Small intestine (tissue), 7 donors: Measurements from ENCODE around the gene CRYBG2. TPM values are rescaled to one million over a fixed set of nuclear protein-coding genes. Genes with fewer than 3 reads are reported as not detected.
A peak's percentile ranks its signal among the peaks of the same experiment; 100 is the strongest.

ENCODE experiments used
- DNase-seq, 2 donors: peaks; one replicate each; pipeline versions ENCODE4 v3.0.0 to v3.0.0-alpha.2; 2013
- FAIRE-seq: peaks from 2 replicates; lab custom pipeline; 2012; peaks lifted over from hg19 to GRCh38; lab: Jason Lieb, UNC
- H3K27ac ChIP-seq, 3 donors: one replicate each; pipeline ENCODE4 v1.5.1; 2013; ENCODE audit warnings: low read length in 2 of 3, mild to moderate bottlenecking in 2 of 3, control low read depth in 1 of 3, inconsistent platforms in 1 of 3, low read depth in 1 of 3, moderate library complexity in 1 of 3
- H3K27me3 ChIP-seq, 3 donors: one replicate each; pipeline ENCODE4 v1.6.1; 2013; ENCODE audit warnings: low read length in 3 of 3, inconsistent platforms in 1 of 3; ENCODE audit not compliant: control insufficient read depth in 3 of 3, insufficient read depth in 3 of 3
- H3K36me3 ChIP-seq, 3 donors: one replicate each; pipeline ENCODE4 v1.6.1; 2013; ENCODE audit warnings: low read length in 3 of 3, inconsistent platforms in 1 of 3, low read depth in 1 of 3, mild to moderate bottlenecking in 1 of 3, moderate library complexity in 1 of 3; ENCODE audit not compliant: control insufficient read depth in 3 of 3, insufficient read depth in 2 of 3
- H3K4me1 ChIP-seq, 3 donors: one replicate each; pipeline ENCODE4 v1.6.1; 2013; ENCODE audit warnings: low read length in 2 of 3, inconsistent platforms in 1 of 3, low read depth in 1 of 3, mild to moderate bottlenecking in 1 of 3, moderate library complexity in 1 of 3; ENCODE audit not compliant: control insufficient read depth in 3 of 3, insufficient read depth in 2 of 3
- H3K4me3 ChIP-seq, 3 donors: one replicate each; pipeline ENCODE4 v1.5.1; 2013; ENCODE audit warnings: low read length in 3 of 3, control low read depth in 1 of 3, inconsistent platforms in 1 of 3, low read depth in 1 of 3, mild to moderate bottlenecking in 1 of 3, moderate library complexity in 1 of 3
- H3K9me3 ChIP-seq, 2 donors: one replicate each; pipeline ENCODE4 v1.6.1; 2013; ENCODE audit warnings: low read depth in 1 of 2, low read length in 1 of 2; ENCODE audit not compliant: control insufficient read depth in 2 of 2, insufficient read depth in 1 of 2
- WGBS, 3 donors: extraction: QIAGEN DNeasy Blood & Tissue Kit; methylation state at CpG; one replicate each; pipeline ENCODE4 v1.1.7; 2013; 5-methylcytosine and 5-hydroxymethylcytosine counted together
- polyA plus RNA-seq, 4 donors: library from polyadenylated mRNA; stranded (reverse) in 3 of 4; unstranded in 1 of 4; fragments of 200-250 nt in 3 of 4; fragments of 120-200 nt in 1 of 4; gene quantifications; one replicate each; pipeline versions ENCODE4 v1.2.1 to v1.2.3, GENCODE V29; 2013
- donor health status: healthy with polysubstance abuse.
- donor health status: control.
- donor health status: control.
- donor health status: Bipolar disorder and iron deficiency.
- donor health status: healthy.

The CRYBG2 gene
- polyA plus RNA-seq, 4 donors = 2.4 to 267 (median 63.7) TPM

GRCh38 chr1:26350701-26351589 is 3.0 kb downstream of the CRYBG2 start:
- H3K27me3 ChIP-seq = no peaks in the 10 kb centered on the region
- DNase-seq (peak; percentile 92), FAIRE-seq (no peak)
- H3K27ac ChIP-seq = peak overlapping the region; percentile 29 to 97 (median 92)
- WGBS, 3 donors = 61 to 69% (median 66%) methylated on average over 9 of the region's 9 CpGs
- peak overlapping the region in 2 of 3 donors; percentile 3 to 37 for H3K4me3 ChIP-seq
- H3K9me3 ChIP-seq = no peaks in the 10 kb centered on the region
- peaks cover 4 to 57% (median 7%) of the 10 kb centered on the region in 3 donors for H3K4me1 ChIP-seq
- peaks cover 0 to 12% (median 6%) of the 10 kb centered on the region in 3 donors for H3K36me3 ChIP-seq

DNA sequence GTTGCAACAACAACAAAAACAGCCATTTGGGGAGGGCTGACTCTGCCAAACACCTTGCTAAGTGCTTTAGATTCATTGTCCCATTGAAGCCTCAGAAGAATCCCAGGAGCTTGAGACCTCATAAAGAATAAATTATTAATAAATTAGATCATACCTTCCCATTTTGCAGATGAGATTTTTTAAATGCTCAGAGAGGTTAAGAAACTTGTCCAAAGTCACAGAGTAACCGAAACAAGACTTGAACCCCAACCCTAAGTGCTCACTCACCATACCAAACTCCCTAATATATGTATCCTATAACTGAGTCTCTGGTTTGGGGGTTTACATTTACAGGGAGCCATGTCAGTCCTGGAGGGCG is 3.6 kb downstream of the CRYBG2 start:
- H3K9me3 ChIP-seq = no peaks in the 10 kb centered on the region
- peaks cover 3 to 51% (median 7%) of the 10 kb centered on the region in 3 donors for H3K4me1 ChIP-seq
- DNase-seq (no peak), FAIRE-seq (no peak)
- peak overlapping the region in 2 of 3 donors; percentile 56 to 97 for H3K27ac ChIP-seq
- no peaks in the 10 kb centered on the region for H3K27me3 ChIP-seq
- H3K36me3 ChIP-seq = peaks cover 0 to 18% (median 6%) of the 10 kb centered on the region in 3 donors
- WGBS, 3 donors = 76 to 86% (median 81%) methylated on average over 2 of the region's 2 CpGs
- H3K4me3 ChIP-seq = no peak overlapping the region

DNA sequence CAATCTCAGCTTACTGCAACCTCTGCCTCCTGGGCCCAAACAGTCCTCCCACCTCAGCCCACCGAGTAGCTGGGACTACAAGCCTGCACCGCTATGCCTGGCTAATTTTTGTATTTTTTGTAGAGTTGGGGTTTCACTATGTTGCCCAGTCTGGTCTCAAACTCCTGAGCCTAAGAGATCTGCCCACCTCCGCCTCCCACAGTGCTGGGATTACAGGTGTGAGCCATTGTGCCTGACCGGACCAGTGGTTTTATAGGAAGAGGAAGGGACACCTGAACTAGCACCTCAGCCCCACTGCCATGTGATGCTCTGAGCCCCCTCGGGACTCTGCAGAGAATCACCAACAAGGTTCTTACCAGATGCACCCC is 4.1 kb downstream of the CRYBG2 start:
- Histone ChIP-seq H3K9me3 (no peaks in the 10 kb centered on the region), H3K27ac (peak overlapping the region in 1 of 3 donors; percentile 97), H3K4me3 (no peak overlapping the region), H3K27me3 (no peaks in the 10 kb centered on the region), H3K4me1 (peaks cover 3 to 47% (median 7%) of the 10 kb centered on the region in 3 donors), H3K36me3 (peaks cover 0 to 23% (median 6%) of the 10 kb centered on the region in 3 donors)
- DNase-seq = no peak
- WGBS, 3 donors = 87 to 92% (median 91%) methylated on average over 5 of the region's 5 CpGs
- FAIRE-seq = no peak

DNA sequence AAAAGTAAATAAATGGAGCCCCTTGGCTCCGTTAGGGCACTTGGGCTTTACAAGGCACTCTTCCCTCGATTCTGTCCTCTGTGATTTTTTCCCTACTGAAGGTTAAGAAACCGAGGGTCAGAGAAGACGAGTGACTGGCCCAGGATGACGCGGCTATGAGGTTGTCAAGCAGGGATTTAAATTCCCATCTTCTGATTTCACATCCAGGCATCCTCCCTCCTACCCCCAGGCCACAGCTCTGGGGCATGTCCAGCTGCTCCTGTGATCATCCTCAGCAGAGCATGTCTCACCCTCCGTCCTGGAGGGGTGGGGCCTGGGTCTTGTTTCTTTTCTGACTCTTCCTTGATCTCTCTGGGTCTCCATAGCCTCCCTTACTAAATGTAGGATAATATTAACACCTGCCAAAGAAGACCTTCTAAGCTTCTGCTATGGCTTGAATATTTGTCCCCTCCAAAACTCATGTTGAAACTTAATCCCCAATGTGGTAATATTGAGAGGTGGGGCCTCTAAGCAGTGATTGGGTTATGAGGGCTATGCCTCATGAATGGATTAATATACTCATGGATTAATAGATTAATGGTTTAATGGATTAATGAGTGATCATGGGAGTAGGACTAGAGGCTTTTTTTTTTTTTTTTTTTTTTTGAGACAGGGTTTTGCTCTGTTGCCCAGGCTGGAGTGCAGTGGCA is 4.6 kb downstream of the CRYBG2 start:
- H3K27ac ChIP-seq = no peak overlapping the region
- no peak for FAIRE-seq

DNA sequence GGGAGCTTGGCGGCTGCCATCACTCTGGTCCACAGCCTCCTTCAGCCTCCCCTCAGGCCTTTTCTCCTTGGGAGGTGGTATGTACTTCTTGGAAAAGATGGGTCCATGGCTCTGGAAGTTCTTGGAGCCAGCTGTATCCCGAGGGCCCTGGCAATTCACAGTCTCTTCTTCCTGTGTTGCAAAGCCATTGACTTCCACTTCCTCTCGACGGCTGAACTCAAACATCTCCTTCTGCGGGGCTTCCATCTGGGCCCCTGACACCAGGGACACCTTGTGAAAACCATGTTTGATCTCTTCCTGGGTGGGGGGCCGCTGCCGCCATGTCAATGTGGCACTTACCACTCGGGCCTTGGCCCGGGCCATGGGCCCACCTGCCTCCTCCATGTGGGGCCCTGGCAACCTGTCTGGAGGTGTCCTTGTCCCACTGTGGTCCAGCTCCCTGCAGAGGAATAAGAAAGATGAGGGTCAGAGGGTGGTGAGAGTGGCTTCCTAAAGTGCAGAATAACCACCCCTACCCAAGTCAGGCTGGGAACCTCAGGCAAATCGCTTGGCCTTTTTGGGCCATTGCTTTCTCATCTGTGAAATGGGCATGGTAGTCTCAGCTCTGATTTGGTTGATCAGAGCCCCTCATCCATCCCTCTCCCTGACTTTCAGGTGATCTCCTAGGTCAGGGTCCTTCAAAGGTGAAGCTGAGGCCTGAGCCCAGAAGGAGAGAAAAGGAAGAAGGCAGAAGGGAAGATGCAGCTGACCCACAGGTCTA is 7.5 kb downstream of the CRYBG2 start:
- FAIRE-seq (no peak), DNase-seq (no peak)
- Histone ChIP-seq H3K36me3 (peaks cover 0 to 31% (median 6%) of the 10 kb centered on the region in 3 donors), H3K9me3 (no peaks in the 10 kb centered on the region), H3K27ac (no peak overlapping the region), H3K4me3 (no peak overlapping the region), H3K4me1 (peaks cover 0 to 14% (median 7%) of the 10 kb centered on the region in 3 donors), H3K27me3 (no peaks in the 10 kb centered on the region)
- WGBS, 3 donors = 67 to 82% (median 75%) methylated on average over 10 of the region's 10 CpGs

More for the DNA sequence above, 4.6 kb downstream of the CRYBG2 start:
- H3K36me3 ChIP-seq = peaks cover 0 to 24% (median 6%) of the 10 kb centered on the region in 3 donors
- 85 to 91% (median 88%) methylated on average over 7 of the region's 7 CpGs for WGBS, 3 donors
- DNase-seq = no peak
- H3K4me1 ChIP-seq = peaks cover 0 to 41% (median 7%) of the 10 kb centered on the region in 3 donors
- no peaks in the 10 kb centered on the region for H3K9me3 ChIP-seq
- H3K4me3 ChIP-seq = no peak overlapping the region
- no peaks in the 10 kb centered on the region for H3K27me3 ChIP-seq

DNA sequence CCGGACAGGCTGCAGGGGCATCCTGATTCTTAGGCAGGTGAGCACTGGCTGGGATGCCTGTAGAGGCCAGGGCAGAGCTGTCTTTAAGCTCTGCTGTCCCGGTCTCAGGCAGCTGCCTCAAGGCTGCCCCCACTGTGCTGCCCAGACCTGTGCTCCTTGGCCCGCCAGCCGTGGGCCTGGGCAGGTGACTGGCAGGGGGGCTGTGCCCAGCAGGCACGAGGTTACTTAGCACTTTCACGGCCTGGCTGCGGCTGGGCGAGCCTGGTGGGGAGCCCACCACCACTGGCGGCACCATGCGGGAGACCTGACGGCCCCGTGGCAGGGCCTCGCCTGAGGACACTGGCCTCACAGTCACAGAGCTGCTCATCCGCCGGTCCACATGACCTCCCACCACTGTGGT is 8.2 kb downstream of the CRYBG2 start:
- H3K4me1 ChIP-seq = peaks cover 0 to 7% (median 3%) of the 10 kb centered on the region in 3 donors
- no peak overlapping the region for H3K27ac ChIP-seq
- WGBS, 3 donors = 84 to 86% (median 85%) methylated on average over 13 to 15 of the region's 15 CpGs
- peaks cover 0 to 31% (median 6%) of the 10 kb centered on the region in 3 donors for H3K36me3 ChIP-seq
- DNase-seq (no peak), FAIRE-seq (no peak)
- no peaks in the 10 kb centered on the region for H3K9me3 ChIP-seq
- H3K27me3 ChIP-seq = no peaks in the 10 kb centered on the region
- H3K4me3 ChIP-seq = no peak overlapping the region

- Histone ChIP-seq H3K27ac (no peak overlapping the region), H3K27me3 (no peaks in the 10 kb centered on the region), H3K9me3 (no peaks in the 10 kb centered on the region), H3K36me3 (peaks cover 0 to 31% (median 9%) of the 10 kb centered on the region in 3 donors), H3K4me1 (no peaks in the 10 kb centered on the region), H3K4me3 (no peak overlapping the region)
- DNase-seq (no peak), FAIRE-seq (no peak)
- 89 to 93% (median 90%) methylated on average over 14 to 15 of the region's 15 CpGs for WGBS, 3 donors
Observed at GRCh38 chr1:26344147-26344920, 9.6 kb downstream of the CRYBG2 start.
